ENCODE results near the gene AARS1.
A peak's percentile ranks its signal among the peaks of the same experiment; 100 is the strongest.
"Not testable (repeated sequence)": the region's sequence is repeated elsewhere in the genome, so short reads cannot be mapped to it uniquely, and the experiment has no call there.

The AARS1 gene

DNA sequence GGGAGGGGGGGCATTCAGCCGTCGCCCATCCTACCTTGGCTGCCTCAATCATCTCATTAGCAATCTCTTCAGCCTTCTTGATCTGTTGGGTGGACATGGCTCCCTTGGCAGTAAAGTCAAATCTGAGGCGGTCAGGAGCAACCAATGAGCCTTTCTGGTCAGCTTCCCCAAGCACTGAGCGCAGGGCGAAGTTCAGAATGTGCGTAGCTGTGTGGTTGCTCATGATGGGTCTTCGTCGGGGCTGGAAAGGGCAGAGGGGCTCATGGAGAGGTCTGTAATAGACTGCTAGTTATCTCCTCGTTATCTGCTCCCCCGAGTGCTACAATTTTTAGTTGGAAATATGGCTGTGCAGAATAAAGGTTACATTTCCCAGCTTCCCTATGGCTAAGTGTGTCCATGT lies 30.4 kb downstream of the AARS1 start:
- no peak for TF ChIP-seq JUND (IDR thresholded peaks at IDR 0.05; ENCODE audit: low read depth)
- in situ Hi-C loops (cut with HindIII; ENCODE audit: low pct_unique_long_range_greater_than_20kb, low sequenced_read_pairs), result no loop called here
- DNase-seq (ENCODE audit: low read depth in 1 of 2, low spot score in 1 of 2), result no peak

DNA sequence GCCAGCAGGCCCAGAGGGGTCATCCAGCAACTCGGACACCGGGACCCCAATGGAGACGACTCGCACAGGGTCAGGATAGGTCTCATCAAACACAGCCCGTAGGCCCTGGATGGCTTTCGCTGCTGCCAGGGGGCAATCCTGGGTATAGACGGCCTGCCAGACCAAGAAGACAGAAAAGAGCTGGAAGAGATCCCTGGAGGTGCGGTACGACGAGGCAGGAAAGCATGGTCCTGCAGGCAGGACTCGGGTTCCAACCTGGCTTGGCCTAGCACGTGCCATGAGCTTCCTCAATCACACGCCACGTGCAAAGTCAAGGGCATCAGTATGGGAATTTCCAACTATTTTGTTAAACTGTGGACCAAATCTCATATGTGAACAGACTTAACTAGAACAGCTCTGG lies 31.2 kb downstream of the AARS1 start:
- TF ChIP-seq JUND (IDR thresholded peaks at IDR 0.05; ENCODE audit: low read depth), result no peak
- DNase-seq (ENCODE audit: low read depth in 1 of 2, low spot score in 1 of 2), result no peak
- in situ Hi-C loops (cut with HindIII; ENCODE audit: low pct_unique_long_range_greater_than_20kb, low sequenced_read_pairs), result no loop called here

DNA sequence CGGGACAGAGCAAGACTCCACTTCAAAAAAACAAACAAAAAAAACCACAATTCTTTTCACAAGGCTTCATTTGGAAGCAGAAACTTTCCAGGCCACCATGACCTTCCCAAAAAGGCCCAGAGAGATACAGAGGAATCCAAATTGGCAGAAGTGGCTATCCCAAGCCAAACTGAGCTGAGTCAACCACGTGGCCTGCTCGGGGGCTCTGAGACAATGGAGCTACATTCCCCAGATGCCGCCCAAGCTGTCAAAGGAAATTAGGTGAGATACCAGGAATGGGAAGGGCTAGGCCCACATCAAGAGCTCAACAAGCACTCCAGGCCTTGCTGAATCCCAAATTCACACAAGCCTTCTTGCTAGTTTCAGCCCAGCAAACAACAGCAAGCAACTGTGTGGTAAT lies 31.9 kb downstream of the AARS1 start:
- TF ChIP-seq JUND (IDR thresholded peaks at IDR 0.05; ENCODE audit: low read depth), result no peak
- no peak for DNase-seq (ENCODE audit: low read depth in 1 of 2, low spot score in 1 of 2)

GRCh38 chr16:70255574-70255973 lies 33.7 kb downstream of the AARS1 start:
- DNase-seq (ENCODE audit: low read depth in 1 of 2, low spot score in 1 of 2), result no peak
- in situ Hi-C loops (cut with HindIII; ENCODE audit: low pct_unique_long_range_greater_than_20kb, low sequenced_read_pairs), result no loop called here
- TF ChIP-seq JUND (IDR thresholded peaks at IDR 0.05; ENCODE audit: low read depth), result no peak

More for the DNA sequence above, 31.9 kb downstream of the AARS1 start:
- in situ Hi-C loops (cut with HindIII; ENCODE audit: low pct_unique_long_range_greater_than_20kb, low sequenced_read_pairs), result no loop called here

- no peak for DNase-seq (ENCODE audit: low read depth in 1 of 2, low spot score in 1 of 2)
- in situ Hi-C loops (cut with HindIII; ENCODE audit: low pct_unique_long_range_greater_than_20kb, low sequenced_read_pairs), result no loop called here
- no peak for TF ChIP-seq JUND (IDR thresholded peaks at IDR 0.05; ENCODE audit: low read depth)
Observed at GRCh38 chr16:70254965-70255286, 34.4 kb downstream of the AARS1 start.

- no peak for DNase-seq (ENCODE audit: low read depth in 1 of 2, low spot score in 1 of 2)
- in situ Hi-C loops (cut with HindIII; ENCODE audit: low pct_unique_long_range_greater_than_20kb, low sequenced_read_pairs), result no loop called here
Observed at GRCh38 chr16:70254180-70254964, 34.9 kb downstream of the AARS1 start.

DNA sequence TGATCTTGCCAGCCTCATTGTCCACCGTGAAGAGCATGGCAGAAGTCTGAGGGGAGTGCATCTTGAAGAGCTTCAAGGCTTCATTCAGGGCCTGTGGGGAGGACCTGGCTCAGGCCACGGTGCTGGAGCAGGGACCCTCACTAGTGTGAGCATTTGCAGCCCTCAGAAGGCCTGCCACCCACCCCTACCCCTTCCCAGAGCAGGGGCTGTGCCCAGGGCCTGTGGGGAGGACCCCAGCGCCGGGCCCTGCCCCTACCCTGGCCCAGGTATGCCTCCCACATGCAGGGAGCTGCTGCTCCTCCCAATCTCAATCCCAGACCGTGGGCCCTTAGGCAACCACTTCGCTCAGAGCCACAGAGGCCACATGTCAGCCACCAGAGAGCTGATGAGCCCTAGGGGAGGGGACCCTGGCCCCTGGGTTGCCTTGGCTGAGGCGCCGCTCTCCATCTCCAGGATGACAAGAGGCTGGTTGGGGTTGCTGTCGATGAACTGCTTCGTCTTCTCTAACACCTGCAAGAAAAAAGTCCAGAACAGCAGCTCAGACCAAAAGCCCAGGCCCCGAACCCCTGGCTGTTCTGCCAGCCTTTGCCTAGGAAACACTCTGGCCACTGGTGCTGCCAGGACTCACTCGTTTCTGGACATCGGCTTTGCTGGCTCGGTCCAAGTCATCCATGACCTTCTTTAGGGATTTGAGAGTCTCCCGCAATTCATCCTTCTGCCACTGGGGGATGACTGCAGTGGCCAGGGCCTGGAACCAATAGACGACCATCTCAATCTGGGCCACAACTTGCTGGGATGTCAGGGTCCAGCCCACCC lies 35.8 kb downstream of the AARS1 start:
- in situ Hi-C loops (cut with HindIII; ENCODE audit: low pct_unique_long_range_greater_than_20kb, low sequenced_read_pairs), result no loop called here

More at GRCh38 chr16:70254180-70254964, 34.9 kb downstream of the AARS1 start:
- no peak for TF ChIP-seq JUND (IDR thresholded peaks at IDR 0.05; ENCODE audit: low read depth)

DNA sequence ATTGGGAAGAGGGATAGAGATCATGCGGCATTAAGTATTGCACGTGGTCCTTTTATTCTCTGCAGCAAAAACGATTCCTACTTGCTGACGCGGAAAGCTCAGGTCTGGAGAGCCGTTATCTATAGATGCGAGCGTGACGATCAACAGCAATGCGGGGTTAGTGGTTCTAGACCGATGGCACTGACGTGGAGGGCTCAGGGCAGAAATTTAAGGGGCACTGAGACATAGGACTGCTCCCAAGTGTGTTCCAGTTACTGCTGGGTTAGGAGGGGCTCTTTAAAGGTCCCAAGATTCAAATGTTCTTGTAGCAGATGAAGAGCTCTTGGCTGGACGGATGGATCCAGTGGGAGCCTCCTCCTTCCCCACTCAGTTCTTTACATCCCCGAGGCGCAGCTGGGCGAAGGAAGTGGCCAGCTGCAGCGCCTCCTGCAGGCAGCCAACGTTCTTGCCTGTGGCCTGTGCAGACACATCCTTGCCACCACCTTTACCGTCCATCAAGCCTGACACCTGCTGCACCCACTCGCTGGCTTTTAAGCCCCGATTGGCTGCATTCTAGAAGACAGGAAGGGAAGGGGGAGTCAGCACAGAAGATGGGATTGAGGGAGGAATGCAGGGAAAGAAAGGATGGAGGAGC lies 36.8 kb downstream of the AARS1 start:
- peak in 1 of 2 experiments; percentile 44 for DNase-seq (ENCODE audit: low read depth in 1 of 2, low spot score in 1 of 2)
- in situ Hi-C loops (cut with HindIII; ENCODE audit: low pct_unique_long_range_greater_than_20kb, low sequenced_read_pairs), result no loop called here
- TF ChIP-seq JUND (IDR thresholded peaks at IDR 0.05; ENCODE audit: low read depth), result no peak

More for the DNA sequence above, 35.8 kb downstream of the AARS1 start:
- peak; percentile 48 to 65 for DNase-seq (ENCODE audit: low read depth in 1 of 2, low spot score in 1 of 2)
- TF ChIP-seq JUND (IDR thresholded peaks at IDR 0.05; ENCODE audit: low read depth), result no peak

DNA sequence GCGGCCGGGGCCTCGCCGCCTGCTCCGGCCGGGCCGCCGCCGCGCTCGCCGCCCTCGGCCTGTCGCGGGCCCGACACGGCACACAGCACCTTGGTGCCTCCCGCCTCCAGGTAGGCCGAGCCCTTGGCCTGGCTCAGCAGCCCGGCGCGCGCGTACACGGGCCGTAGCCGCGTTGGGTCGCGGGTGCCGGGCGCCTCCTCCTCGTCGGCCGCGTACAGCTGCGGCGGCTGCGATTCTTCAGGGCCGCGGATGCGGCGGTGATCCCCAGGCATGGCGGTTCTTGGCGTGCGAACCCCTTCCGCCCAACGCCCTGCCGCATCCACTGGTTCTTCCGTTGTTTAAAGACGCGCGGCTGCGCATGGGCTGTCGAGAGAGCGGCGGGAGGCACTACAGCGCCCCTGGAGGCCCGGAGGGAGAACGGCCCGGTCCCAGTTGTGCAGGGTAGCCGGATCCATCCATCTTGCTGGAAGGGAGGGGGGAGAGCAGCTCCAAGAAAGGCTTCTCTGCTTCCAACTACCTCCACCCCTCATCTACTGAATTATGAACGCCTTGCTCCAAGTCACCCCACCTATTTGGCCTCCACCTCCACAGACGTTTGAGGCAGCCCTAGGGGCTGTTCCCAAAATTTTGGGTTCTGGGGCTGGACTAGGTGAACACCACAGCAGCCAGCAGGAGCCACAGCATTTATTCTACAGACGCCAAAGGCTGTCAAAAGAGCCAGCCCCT lies 37.5 kb downstream of the AARS1 start, which contains the start of gene EXOSC6:
Gene EXOSC6 (minus strand): TSS at position 312 of the 726 bp plus-strand sequence. CDS start 40 bp downstream, at position 272.
- DNase-seq (ENCODE audit: low read depth in 1 of 2, low spot score in 1 of 2), result peak; percentile 91 to 95
- in situ Hi-C loops (cut with HindIII; ENCODE audit: low pct_unique_long_range_greater_than_20kb, low sequenced_read_pairs), result no loop called here
- TF ChIP-seq JUND (IDR thresholded peaks at IDR 0.05; ENCODE audit: low read depth), result peak; percentile 53; the same call in 1 of the 2 replicates

DNA sequence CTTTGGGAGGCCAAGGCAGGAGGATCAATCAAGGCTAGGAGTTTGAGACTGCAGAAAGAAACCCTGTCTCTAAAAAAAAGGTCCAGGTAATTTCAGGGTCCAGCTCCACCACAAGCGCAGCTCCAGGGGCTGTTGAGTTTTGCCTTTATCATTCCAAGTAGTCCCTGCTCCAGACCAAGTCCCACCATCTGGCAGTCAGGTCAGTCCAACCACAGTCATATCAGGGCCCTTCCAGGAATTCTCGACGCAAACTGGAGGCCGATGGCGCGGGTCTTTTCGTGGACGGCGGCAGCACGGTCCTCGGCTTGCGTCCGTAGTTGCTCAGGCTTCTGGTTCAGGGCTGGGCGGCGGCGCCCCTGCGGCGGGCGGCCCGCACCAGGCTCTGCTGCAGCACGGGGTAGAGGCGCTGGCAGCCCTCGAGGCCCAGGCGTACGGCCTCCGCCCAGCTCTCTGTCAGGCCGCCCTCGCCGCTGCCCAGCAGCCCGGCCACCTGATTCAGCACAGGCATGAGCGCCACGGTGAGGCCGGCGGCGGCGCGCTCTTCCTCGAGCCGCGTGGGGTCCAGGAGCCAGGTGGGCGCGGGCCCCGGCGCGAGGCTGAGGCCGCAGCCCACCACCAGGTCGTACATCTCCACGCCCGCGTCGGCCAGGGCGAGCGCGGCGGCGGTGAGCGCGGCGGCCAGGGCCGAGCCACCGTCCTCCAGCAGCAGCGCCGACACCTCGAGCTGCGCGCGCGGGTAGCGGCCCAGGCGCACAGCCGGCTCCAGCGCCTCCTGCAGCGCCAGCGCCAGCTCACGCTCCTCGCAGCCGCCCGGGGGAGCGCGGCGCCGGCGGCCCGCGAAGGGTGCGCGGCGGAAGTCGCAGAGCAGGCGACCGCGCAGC lies 38.3 kb downstream of the AARS1 start:
- in situ Hi-C loops (cut with HindIII; ENCODE audit: low pct_unique_long_range_greater_than_20kb, low sequenced_read_pairs), result no loop called here
- TF ChIP-seq JUND (IDR thresholded peaks at IDR 0.05; ENCODE audit: low read depth), result no peak
- peak; percentile 46 to 57 for DNase-seq (ENCODE audit: low read depth in 1 of 2, low spot score in 1 of 2)

- DNase-seq (ENCODE audit: low read depth in 1 of 2, low spot score in 1 of 2); in situ Hi-C loops (cut with HindIII; ENCODE audit: low pct_unique_long_range_greater_than_20kb, low sequenced_read_pairs): not testable (repeated sequence)
Observed at GRCh38 chr16:70249697-70250096, 39.6 kb downstream of the AARS1 start.

- DNase-seq (ENCODE audit: low read depth in 1 of 2, low spot score in 1 of 2); in situ Hi-C loops (cut with HindIII; ENCODE audit: low pct_unique_long_range_greater_than_20kb, low sequenced_read_pairs): not testable (repeated sequence)
Observed at GRCh38 chr16:70238773-70239172, 50.5 kb downstream of the AARS1 start.

DNA sequence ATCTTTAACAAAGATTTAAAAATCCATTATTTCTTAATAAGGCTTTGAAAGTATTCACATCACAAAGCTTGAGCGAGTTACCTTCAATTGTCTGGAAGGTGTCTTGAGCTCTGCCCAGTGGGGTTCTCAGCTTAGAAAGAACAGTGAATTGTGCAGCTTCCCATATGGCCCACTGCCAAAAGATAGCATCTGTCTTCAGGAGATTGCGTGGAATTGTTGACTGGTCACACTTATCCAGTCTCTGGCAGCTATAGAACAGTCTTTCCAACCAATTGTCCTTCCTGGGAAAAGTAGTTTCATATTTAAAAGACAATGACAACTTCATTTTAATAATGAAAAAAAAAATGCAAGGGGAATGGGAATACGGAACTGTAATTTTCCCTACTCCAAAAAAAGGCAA lies 57.5 kb downstream of the AARS1 start:
- in situ Hi-C loops (cut with HindIII; ENCODE audit: low pct_unique_long_range_greater_than_20kb, low sequenced_read_pairs); DNase-seq (ENCODE audit: low read depth in 1 of 2, low spot score in 1 of 2): not testable (repeated sequence)

DNA sequence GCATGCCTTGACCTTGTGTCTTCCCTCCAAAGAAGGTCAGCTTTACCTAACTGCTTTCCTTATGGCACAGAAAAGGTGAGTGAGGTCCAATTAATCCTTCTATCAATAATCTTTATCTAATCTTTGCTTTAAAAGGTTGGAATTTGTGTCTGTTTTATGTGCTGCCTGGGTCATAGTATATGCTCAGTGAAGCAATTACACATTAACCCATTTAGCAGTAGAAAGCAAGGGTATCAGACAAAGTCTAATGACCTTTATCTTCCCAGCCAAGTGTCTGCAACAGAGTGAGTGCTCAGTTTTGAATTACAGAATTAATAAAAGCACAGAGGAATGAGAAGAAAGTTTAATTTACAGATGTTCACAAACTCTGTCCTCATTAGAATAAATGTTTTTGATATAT lies 63.3 kb downstream of the AARS1 start:
- in situ Hi-C loops (cut with HindIII; ENCODE audit: low pct_unique_long_range_greater_than_20kb, low sequenced_read_pairs), result not testable (repeated sequence)

DNA sequence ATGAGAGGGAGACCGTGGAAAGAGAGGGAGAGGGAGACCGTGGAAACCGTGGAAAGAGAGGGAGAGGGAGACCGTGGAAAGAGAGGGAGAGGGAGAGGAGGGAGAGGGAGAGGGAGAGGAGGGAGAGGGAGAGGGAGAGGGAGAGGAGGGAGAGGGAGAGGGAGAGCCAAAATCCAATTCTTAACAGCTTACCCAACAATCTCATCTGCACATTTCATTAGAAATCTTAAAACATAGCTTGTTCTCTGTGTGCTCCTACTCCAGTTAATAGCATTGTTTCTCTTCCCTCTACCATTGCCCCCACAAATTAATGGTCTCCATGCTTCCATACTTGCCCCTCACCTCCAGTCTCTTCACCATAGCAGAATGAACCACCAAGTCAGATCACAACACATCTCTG lies 63.9 kb downstream of the AARS1 start:
- DNase-seq (ENCODE audit: low read depth in 1 of 2, low spot score in 1 of 2); in situ Hi-C loops (cut with HindIII; ENCODE audit: low pct_unique_long_range_greater_than_20kb, low sequenced_read_pairs): not testable (repeated sequence)

More for the DNA sequence above, 63.3 kb downstream of the AARS1 start:
- not testable (repeated sequence) for DNase-seq (ENCODE audit: low read depth in 1 of 2, low spot score in 1 of 2)

DNA sequence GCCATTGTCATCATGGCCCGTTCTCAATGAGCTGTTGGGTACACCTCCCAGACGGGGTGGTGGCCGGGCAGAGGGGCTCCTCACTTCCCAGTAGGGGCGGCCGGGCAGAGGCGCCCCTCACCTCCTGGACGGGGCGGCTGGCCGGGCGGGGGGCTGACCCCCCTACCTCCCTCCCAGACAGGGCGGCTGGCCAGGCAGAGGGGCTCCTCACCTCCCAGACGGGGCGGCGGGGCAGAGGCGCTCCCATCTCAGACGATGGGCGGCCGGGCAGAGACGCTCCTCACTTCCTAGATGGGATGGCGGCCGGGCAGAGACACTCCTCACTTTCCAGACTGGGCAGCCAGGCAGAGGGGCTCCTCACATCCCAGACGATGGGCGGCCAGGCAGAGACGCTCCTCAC lies 64.7 kb downstream of the AARS1 start:
- in situ Hi-C loops (cut with HindIII; ENCODE audit: low pct_unique_long_range_greater_than_20kb, low sequenced_read_pairs); DNase-seq (ENCODE audit: low read depth in 1 of 2, low spot score in 1 of 2): not testable (repeated sequence)
